Activated CD8-positive, alpha-beta memory T cell treated with anti-CD3 and anti-CD28 coated beads, Interleukin-2, amount 50 U/mL, for 24 hours (primary cell): ENCODE results near the gene TCL1A.

ENCODE experiments used
- DNase-seq: peaks from one replicate; pipeline ENCODE4 v3.0.0-alpha.2; 2020; ENCODE audit errors: extremely low read depth

TCL1A gene

GRCh38 chr14:95705518-95705917, 8.4 kb downstream of the TCL1A start:
- DNase-seq: no peak

- DNase-seq: no peak
These were observed 10.1 kb downstream of the TCL1A start for GRCh38 chr14:95703805-95704204.

GRCh38 chr14:95703341-95703740, 10.6 kb downstream of the TCL1A start:
- DNase-seq: no peak

GRCh38 chr14:95701846-95702221, 12.1 kb downstream of the TCL1A start:
- DNase-seq: no peak

- DNase-seq: no peak
These were observed 13.5 kb downstream of the TCL1A start for GRCh38 chr14:95700221-95700976.

- no peak for DNase-seq
These were observed 14.5 kb downstream of the TCL1A start for GRCh38 chr14:95699412-95699811.

GRCh38 chr14:95698287-95698686, 15.6 kb downstream of the TCL1A start:
- DNase-seq: no peak

GRCh38 chr14:95697764-95698163, 16.2 kb downstream of the TCL1A start:
- no peak for DNase-seq

- DNase-seq: no peak
These were observed 17.2 kb downstream of the TCL1A start for GRCh38 chr14:95696741-95697140.

GRCh38 chr14:95695913-95696312, 18.0 kb downstream of the TCL1A start:
- DNase-seq: no peak

GRCh38 chr14:95695051-95695450, 18.9 kb downstream of the TCL1A start:
- no peak for DNase-seq

- DNase-seq: no peak
These were observed 21.8 kb downstream of the TCL1A start for GRCh38 chr14:95692109-95692508.

GRCh38 chr14:95691591-95691990, 22.3 kb downstream of the TCL1A start:
- no peak for DNase-seq

- DNase-seq: no peak
These were observed 23.1 kb downstream of the TCL1A start for GRCh38 chr14:95690815-95691214.

- DNase-seq: no peak
These were observed 24.5 kb downstream of the TCL1A start for GRCh38 chr14:95689441-95689840.

- no peak for DNase-seq
These were observed 27.0 kb downstream of the TCL1A start for GRCh38 chr14:95686935-95687334.

GRCh38 chr14:95685978-95686922, 27.7 kb downstream of the TCL1A start, which contains the start of gene TCL1B:
TSS of gene TCL1B (plus strand) at chr14:95686426. CDS start at chr14:95686468, 42 bp downstream.
- DNase-seq: no peak

GRCh38 chr14:95683793-95684192, 30.1 kb downstream of the TCL1A start:
- DNase-seq: peak; percentile 4

GRCh38 chr14:95681153-95681552, 32.8 kb downstream of the TCL1A start:
- DNase-seq: no peak

GRCh38 chr14:95679998-95680735, 33.8 kb downstream of the TCL1A start:
- no peak for DNase-seq

- no peak for DNase-seq
These were observed 34.6 kb downstream of the TCL1A start for GRCh38 chr14:95679148-95679815.
